ENCODE results near the gene LINC00632.

The LINC00632 gene

DNA sequence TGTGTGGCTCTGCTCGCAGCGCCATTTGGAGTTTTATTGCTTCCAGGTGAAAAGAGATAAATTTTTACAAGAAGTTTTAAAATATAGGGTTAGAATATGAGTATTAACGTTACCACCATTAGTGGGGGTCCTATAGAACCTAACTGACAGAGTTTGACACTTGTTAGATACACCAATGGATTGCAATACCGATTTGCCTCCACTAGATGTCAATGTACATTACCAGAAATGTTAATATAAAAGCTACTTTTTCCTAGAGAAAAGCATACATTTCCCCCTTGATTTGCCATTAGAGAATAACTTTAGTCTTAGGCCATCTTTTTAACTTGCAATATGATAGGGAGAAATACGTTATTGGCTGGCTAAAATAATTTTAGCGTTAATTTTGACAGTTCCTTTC is 108.4 kb downstream of the LINC00632 start:
- Histone ChIP-seq H3F3A (ENCODE audit: insufficient read depth) (no peaks in the 10 kb centered on the region), H3K9ac (ENCODE audit: low read length) (no peak overlapping the region), H3K27me3 (ENCODE audit: low read length) (no peaks in the 10 kb centered on the region), H3K36me3 (ENCODE audit: low read length) (no peaks in the 10 kb centered on the region), H3K4me3 (ENCODE audit: insufficient read depth, low read length, poor library complexity, severe bottlenecking) (no peak overlapping the region), H3K4me2 (ENCODE audit: low read depth, low read length, poor library complexity, severe bottlenecking) (no peak overlapping the region), H3K27ac (ENCODE audit: low read depth, low read length) (no peak overlapping the region), H3K9me3 (ENCODE audit: insufficient read depth, low read length) (no peaks in the 10 kb centered on the region), H3K79me2 (ENCODE audit: insufficient read depth, low read length) (no peaks in the 10 kb centered on the region), H2AFZ (ENCODE audit: low read depth, low read length, severe bottlenecking) (no peak overlapping the region), H3K9me2 (replicated peaks; ENCODE audit: insufficient read depth, low read length) (no peaks in the 10 kb centered on the region), H4K20me1 (ENCODE audit: low read depth, low read length) (no peaks in the 10 kb centered on the region)
- TF ChIP-seq EZH2phosphoT487 (conservative IDR thresholded peaks at IDR 0.05; ENCODE audit: low read length): no peak
- TF ChIP-seq, protein P1, sequence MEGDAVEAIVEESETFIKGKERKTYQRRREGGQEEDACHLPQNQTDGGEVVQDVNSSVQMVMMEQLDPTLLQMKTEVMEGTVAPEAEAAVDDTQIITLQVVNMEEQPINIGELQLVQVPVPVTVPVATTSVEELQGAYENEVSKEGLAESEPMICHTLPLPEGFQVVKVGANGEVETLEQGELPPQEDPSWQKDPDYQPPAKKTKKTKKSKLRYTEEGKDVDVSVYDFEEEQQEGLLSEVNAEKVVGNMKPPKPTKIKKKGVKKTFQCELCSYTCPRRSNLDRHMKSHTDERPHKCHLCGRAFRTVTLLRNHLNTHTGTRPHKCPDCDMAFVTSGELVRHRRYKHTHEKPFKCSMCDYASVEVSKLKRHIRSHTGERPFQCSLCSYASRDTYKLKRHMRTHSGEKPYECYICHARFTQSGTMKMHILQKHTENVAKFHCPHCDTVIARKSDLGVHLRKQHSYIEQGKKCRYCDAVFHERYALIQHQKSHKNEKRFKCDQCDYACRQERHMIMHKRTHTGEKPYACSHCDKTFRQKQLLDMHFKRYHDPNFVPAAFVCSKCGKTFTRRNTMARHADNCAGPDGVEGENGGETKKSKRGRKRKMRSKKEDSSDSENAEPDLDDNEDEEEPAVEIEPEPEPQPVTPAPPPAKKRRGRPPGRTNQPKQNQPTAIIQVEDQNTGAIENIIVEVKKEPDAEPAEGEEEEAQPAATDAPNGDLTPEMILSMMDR (IDR thresholded peaks at IDR 0.05; ENCODE audit: insufficient read depth, low read length, poor library complexity, severe bottlenecking): peak; percentile 24

- Histone ChIP-seq H3K9me3 (ENCODE audit: insufficient read depth, low read length) (no peaks in the 10 kb centered on the region), H3K9me2 (replicated peaks; ENCODE audit: insufficient read depth, low read length) (no peaks in the 10 kb centered on the region), H3K27ac (ENCODE audit: low read depth, low read length) (no peak overlapping the region), H3K9ac (ENCODE audit: low read length) (no peak overlapping the region), H3K79me2 (ENCODE audit: insufficient read depth, low read length) (no peaks in the 10 kb centered on the region), H2AFZ (ENCODE audit: low read depth, low read length, severe bottlenecking) (no peak overlapping the region), H3K4me2 (ENCODE audit: low read depth, low read length, poor library complexity, severe bottlenecking) (no peak overlapping the region), H3K36me3 (ENCODE audit: low read length) (no peaks in the 10 kb centered on the region), H3K4me3 (ENCODE audit: insufficient read depth, low read length, poor library complexity, severe bottlenecking) (no peak overlapping the region), H3K27me3 (ENCODE audit: low read length) (no peaks in the 10 kb centered on the region), H4K20me1 (ENCODE audit: low read depth, low read length) (no peaks in the 10 kb centered on the region), H3F3A (ENCODE audit: insufficient read depth) (no peaks in the 10 kb centered on the region)
- TF ChIP-seq, protein P1 (IDR thresholded peaks at IDR 0.05; ENCODE audit: insufficient read depth, low read length, poor library complexity, severe bottlenecking): no peak
- no peak for TF ChIP-seq EZH2phosphoT487 (conservative IDR thresholded peaks at IDR 0.05; ENCODE audit: low read length)
Measured at GRCh38 chrX:140821280-140821679, 111.7 kb downstream of the LINC00632 start.

DNA sequence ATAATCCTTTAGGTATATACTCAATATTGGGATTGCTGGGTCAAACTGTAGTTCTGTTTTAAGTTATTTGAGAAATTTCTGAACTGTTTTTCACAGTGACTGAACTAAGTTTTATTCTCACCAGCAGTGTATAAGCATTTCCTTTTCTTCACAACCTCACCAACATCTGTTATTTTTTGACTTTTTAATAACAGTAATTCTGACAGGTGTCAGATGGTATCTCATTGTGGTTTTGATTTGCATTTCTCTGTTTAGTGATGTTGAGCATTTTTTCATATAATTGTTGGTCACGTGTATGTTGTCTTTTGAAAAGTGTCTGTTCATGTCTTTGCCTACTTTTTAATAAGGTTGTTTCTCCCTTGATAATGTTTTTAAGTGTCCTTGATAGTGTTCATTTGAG is 112.6 kb downstream of the LINC00632 start:
- H3K27ac ChIP-seq (ENCODE audit: low read depth, low read length): no peak overlapping the region
- no peak overlapping the region for H3K4me2 ChIP-seq (ENCODE audit: low read depth, low read length, poor library complexity, severe bottlenecking)
- H3K9me2 ChIP-seq (replicated peaks; ENCODE audit: insufficient read depth, low read length): no peaks in the 10 kb centered on the region
- no peaks in the 10 kb centered on the region for H3K9me3 ChIP-seq (ENCODE audit: insufficient read depth, low read length)
- no peaks in the 10 kb centered on the region for H4K20me1 ChIP-seq (ENCODE audit: low read depth, low read length)
- no peak overlapping the region for H2AFZ ChIP-seq (ENCODE audit: low read depth, low read length, severe bottlenecking)
- no peaks in the 10 kb centered on the region for H3K27me3 ChIP-seq (ENCODE audit: low read length)
- no peaks in the 10 kb centered on the region for H3F3A ChIP-seq (ENCODE audit: insufficient read depth)
- H3K36me3 ChIP-seq (ENCODE audit: low read length): no peaks in the 10 kb centered on the region
- no peak overlapping the region for H3K4me3 ChIP-seq (ENCODE audit: insufficient read depth, low read length, poor library complexity, severe bottlenecking)
- TF ChIP-seq, protein P1 (IDR thresholded peaks at IDR 0.05; ENCODE audit: insufficient read depth, low read length, poor library complexity, severe bottlenecking): no peak
- no peak for TF ChIP-seq EZH2phosphoT487 (conservative IDR thresholded peaks at IDR 0.05; ENCODE audit: low read length)
- H3K79me2 ChIP-seq (ENCODE audit: insufficient read depth, low read length): no peaks in the 10 kb centered on the region
- H3K9ac ChIP-seq (ENCODE audit: low read length): no peak overlapping the region
